ENCODE measurements around the gene TBATA.

The TBATA gene, protein sequence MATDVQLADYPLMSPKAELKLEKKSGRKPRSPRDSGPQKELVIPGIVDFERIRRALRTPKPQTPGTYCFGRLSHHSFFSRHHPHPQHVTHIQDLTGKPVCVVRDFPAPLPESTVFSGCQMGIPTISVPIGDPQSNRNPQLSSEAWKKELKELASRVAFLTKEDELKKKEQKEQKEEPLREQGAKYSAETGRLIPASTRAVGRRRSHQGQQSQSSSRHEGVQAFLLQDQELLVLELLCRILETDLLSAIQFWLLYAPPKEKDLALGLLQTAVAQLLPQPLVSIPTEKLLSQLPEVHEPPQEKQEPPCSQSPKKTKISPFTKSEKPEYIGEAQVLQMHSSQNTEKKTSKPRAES
- total RNA-seq, result 0 reads per million in 3 experiments

DNA sequence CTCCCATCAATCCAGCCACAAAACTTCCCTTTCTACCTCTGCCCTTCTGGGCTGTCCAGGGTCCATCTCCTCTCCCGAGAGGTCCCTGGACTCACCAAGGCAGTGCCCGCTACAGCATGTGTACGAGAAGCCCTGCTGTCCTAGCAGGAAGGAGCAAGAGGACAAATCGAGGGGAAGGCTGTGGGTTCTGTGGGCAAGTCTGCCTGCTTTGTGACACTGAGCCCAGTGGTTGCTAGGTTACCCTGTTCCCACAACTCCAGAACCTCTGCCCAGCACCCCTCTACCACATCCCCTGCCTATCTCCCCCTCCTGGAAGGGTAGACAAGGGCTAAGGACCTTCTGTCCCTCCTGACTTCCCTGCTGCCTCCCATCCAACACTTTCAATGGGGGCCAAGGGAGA, at the start of gene TBATA:
Gene TBATA (minus strand): TSS at position 188 of the 400 bp plus-strand sequence. CDS start 1,998 bp downstream, outside the sequence.
- no peak for DNase-seq

DNA sequence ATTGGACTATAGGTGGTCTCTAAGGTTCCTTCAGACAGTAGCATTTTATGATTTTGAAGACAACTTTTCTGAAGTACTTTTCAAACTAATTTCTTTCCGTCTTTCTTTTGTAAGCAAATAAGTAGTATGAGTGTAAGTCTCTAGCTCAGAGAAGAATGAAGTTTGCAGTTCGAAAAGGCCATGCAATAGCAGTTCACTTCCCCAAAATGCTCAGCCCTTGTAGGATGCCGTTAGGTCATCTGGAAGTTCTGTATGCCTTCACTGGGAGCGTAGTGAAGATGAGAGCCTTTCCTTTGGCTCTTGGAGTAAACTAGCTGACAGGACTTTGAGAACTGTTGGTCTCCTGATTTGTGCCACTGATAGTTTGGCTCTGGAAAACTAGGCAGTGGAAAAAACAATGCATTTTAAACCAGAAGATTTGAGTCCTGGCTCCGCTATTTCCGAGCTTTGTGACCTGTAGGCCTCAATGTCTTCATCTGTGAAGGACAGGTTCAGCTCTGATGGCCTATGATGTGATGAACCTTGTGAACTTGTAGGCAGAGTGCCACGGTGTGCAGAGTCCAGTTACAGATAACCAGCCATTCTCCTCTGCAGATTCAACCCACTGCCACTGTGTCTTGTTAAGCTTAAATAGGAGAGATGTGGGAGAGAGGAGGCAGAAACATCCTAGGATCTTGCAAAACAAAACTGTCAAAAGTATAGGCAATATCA, 49.4 kb upstream of the TBATA start:
- no peak for DNase-seq

DNA sequence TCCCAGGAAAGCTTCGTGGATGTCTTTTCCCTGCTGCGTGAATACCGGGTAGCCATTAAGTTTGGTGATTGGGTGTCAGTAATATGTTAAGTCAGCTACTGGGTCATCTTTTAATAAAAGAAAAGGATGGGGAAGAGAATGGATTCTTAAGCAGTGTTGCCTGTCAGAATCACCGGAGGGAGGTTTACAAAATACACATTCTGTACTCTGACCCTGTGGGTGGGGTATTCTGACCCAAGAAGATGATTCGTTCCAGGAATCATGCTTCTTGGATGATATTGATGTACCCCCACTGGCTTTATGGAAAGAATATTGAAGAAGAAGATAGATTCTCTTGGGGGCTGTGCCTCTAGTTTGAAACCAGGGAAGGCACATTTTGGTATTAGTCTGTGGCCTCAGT, 48.8 kb upstream of the TBATA start:
- no peak for DNase-seq

DNA sequence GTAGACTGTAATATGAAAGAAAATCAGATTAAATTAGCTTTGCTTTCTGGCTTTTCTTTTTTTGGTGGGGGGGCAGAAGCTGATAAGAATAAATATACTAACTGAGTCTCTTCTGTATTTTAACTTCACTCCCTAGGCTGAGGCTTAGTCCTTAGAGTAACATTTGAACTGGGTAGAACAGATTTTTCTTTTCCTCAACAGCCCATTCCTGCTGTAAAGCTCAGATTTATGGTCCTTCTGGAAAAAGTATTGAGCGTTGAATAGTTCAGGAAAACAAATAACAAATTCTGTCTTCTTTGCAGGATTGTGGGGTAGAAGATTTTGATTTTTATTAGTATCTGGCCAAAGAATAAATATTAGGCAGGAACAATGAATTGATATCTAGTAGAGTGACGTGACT, 48.4 kb upstream of the TBATA start:
- DNase-seq, result no peak

DNA sequence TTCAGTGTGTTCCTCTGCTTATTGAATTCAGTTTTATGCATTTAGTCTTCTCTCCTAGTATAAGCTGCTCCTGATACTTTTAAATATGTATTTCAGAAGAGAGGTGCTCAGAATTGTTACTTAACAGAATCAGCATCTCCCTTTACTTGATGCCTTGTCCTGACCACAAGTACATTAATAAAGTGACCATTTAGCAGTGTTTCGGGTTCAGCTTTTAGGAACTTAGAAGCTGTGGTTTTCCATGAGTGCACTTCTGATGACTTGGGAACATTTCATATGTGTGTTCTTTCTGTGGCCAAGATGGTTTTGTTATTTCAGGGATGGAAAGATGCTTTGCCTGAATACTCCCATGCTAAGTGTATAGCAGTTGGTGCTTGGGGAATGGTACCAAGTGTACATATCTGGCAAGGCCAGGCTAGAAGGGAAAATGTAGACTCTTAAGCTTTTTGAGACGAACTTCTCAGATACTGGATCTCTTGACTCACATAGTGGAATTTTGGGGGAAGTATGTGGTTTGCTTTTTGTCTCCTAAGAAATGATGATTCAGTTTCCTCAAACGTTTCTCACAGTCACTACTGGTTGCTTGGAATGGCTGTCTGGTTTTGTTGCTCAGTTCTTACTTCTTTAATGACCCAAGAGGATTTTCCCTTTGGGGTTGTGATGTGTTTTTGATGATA, 47.8 kb upstream of the TBATA start:
- DNase-seq, result no peak

DNA sequence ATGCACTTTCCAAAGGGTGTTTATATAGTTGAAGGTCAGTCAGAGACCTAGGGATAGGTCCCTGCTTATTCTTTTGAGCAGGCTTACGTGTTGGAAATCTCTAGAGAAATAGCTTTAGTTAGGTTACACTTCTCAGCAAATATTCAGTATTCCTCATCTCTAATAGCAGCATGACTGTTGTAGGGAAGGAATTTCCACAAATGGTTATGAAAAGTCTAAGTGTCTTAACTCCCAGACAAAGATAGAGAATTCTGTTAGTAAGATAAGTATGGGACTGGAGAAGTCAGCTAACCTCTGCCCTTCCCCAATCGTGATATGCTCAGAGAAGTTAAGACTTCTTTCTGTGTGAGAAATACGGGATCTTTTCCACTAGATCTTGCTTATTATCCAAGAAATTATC, 47.0 kb upstream of the TBATA start:
- no peak for DNase-seq

DNA sequence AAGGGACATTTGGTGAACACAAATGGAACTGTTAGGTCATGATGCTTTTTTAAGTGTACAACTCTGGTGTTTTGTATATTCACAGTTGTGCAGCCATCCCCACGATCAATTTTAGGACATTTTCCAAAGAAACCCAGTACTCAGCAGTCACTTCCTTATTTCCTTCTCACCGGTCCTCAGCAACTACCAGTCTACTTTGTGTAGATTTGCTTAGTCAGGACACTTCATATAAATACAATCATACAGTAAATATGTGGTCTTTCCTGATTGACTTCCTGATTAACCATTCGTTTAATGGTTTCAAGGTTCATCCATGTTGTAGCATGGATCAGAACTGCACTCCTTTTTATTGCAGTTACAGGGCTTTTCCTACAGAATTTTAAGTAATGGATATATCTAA, 45.0 kb upstream of the TBATA start:
- no peak for DNase-seq

DNA sequence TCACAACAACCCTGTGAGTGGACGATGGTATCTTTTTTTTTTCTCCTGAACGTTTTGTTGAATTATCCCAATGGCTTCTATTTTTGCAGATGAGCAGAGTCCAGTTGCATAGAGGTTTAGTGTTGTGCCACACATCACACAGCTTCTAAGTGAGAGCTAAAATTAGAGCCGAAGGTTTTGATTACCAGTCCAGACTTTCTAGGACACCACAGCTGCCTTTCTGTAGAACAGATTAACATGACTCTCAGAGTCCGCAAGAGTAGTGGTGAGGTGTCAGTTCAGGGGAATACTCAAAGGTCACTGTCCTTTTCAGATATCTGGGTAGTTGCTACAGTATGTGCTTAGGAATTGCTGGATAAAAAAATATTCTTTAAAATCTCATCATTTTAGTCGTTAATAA, 44.4 kb upstream of the TBATA start:
- DNase-seq, result no peak

DNA sequence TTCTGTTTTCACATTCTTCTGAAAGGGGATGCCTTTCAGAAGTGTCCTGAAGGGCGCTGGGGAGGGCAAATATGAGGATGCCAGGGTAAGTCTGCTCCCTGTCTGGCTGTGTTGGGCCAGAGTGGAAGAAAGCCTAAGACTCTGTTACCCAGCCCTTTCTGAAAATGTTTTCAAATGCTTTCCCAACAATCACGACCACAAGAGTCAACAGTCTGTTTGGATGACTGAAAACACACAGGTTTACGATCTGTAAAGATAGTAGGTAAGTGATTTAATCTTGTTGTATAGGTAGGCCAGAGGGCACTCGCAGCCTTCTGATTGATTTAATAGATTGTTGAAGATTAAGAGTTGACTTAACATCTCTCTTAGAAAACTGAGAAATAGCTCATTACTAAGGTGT, 43.7 kb upstream of the TBATA start:
- DNase-seq, result no peak

DNA sequence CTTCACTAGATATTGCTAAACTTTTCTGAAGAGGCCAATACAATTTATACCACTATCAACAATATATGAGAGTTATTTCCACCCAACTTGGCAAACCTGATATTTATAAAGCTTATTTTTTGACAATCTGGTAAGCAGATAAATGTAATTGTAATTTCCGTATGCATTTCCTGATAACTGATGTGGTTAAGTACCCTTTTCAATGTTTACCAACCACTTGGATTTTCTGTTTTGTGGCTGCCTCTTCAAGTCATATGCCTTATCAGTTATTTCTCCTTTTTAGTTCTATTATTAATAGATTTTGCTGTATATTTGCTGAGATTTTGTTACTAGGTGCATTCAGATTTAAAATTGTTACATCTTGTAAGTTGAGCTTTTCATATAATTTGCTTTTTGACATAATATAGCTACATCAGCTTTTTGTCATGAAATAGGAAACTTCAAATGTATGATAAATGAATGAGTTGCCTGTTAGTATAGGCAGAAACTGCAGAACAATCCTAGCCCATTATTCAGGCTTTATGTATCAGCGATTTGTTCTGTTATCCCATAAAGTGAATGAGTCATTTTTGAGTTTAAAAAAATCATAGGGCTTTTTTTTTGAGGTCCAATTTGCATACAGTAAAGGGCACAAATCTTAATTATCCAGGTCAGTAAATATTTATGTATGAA, 42.0 kb upstream of the TBATA start:
- no peak for DNase-seq

DNA sequence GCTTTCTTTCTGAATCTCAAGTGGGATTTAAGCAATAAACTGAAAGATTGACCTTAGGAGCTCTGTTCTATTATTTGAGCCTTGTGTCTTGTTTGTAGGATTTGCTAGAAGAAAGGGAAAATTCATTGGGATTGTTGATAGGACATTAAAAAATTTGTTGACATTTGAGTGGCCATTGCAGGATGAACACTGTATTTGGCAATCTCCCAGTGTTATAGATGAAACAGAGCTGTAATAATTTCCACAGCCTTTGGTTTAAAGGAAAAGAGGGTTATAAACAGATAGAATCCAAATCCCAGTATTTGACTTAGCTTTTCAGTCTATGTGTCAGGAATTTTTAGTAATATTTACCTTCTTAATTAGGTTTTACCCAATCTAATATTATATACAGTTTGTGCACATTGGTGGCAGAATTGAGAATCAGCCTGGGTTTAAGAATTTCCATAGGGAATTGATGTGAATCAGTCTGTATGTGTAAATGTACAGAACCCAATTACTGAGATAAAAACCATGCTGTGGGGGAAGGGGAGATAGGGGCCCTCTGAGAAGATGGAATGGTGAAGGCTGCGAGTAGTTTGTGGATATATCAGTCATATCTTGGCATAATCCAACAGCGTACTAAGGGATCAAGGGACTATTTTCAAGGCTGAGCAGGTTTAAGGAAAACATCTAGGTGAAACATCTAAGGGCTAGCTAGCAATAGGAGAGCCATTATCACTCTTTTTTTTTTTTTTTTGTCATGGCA, 37.1 kb upstream of the TBATA start:
- no peak for DNase-seq

DNA sequence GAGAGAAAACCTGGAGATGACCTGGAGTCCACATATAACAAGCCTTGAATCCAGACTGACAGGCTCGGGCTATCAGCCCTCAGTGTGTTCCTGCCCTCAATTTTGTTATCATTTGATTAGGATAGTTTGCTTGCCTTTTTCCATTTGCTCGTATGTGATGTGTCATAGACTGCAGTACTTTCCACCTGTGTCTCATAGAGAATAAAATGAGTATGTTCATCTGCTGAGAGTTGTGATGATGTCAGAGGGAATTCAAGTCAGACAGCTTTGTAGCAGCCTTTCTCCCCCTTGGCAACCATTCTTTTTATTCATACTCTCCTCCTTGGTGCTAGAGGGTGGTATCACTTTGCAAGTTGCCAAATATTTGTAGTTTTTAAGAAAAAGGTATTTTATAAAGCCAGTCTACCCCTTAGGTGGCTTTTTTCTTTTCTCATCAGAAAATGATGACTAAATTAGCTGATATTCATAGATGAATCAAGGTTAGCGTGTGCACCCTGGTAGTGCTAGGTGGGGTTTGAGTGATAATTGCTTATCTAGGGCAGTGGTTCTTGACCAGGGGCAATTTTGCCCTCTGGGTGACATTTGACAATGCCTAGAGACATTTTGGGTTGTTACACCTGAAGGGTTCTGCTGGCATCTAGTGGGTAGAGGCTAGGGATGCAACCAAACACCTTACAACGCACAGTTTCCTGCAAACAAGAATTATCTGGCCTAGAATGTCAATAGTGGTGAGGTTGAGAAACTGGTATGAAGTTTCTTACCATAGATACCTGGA, 36.0 kb upstream of the TBATA start:
- DNase-seq, result no peak

DNA sequence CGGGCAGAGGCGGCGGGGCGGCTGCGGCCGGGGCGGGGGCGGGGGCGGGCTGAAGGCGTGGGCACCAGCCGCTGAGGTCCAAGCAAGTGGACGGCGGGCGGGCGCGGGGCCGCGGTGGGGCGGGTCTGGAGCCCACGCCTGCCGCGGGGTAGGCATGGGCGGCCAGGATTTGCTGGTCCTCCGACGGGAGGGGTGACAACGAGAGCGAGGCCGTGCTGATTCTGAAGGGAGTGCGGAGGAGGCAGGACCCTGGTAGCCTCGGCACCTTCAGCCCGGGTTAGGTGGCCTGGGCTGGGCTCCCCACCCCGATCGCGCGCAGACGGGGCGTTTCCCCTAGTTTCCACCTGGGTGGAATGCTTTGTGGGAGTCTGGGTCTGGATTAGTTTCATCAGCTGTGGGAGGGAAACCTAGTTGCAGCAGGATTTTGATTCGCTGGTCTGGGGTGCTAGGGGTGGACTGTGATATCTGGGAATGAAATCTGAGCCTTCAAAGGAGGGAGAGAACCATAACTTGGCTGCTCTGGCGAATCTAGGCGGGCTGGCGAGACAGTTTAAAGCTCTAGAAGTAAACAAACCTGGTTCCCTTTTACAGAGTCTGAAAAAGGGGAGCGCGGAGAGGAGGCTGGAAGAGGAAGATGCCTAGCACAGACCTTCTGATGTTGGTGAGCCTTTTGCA, 31.2 kb upstream of the TBATA start:
- peak; percentile 23 for DNase-seq

DNA sequence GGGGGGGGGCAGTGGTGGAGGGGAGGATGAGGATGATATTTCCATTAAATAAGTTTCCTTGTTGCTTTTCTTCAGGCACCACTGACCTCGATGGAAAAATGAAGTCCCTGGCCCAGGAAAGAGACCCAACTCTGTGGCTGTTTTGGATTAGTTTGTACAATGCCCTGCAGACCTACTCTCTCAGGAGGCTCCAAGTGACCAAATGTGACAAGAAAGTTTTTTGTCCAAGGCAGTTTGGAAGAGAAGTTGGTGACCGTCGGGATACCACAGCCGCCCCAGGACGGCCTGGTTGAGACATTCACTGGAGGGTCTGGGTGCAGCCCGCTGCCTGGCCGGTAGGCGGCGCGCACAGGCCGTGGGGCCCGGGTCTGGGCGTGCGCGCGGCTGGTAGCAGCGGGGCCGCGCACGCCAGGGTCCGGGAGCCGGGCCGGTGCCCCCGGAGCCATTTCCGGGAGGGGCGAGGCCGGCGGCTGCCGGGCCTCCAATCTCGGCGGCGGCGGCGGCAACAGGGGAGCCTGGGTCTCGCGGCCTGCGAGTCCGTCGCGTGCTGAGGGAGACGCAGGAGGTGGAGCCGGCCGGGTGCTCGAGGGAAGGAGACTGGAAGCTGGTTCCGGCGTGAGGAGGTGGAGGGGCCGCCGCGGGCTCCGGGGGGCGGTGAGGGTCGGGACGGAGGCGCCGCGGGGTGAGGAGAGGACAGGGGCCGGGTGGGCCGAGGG, 30.5 kb upstream of the TBATA start, which contains the start of gene SGPL1:
Gene SGPL1 (plus strand): TSS at position 445 of the 716 bp plus-strand sequence. CDS start 906 bp downstream, outside the sequence.
- DNase-seq, result peak; percentile 79

DNA sequence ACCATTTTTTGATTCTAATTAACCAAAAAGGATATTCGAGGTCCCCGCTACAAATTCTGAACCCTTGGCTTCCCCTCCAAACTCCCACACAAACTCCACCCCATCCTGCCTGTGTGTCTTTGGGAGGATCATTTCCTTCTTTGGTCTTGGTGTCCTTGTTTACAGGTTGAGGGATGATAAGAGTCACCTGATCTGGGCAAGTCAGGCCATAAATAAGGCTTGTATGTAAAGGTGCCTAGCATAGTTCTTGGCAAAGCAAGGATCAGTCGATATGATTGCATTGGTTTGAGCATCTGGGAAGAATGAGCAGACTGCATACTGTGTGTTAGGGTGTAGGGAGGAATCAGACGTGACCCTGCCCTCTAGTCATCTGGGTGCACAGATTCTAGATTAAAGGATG, 28.9 kb upstream of the TBATA start:
- DNase-seq, result no peak

DNA sequence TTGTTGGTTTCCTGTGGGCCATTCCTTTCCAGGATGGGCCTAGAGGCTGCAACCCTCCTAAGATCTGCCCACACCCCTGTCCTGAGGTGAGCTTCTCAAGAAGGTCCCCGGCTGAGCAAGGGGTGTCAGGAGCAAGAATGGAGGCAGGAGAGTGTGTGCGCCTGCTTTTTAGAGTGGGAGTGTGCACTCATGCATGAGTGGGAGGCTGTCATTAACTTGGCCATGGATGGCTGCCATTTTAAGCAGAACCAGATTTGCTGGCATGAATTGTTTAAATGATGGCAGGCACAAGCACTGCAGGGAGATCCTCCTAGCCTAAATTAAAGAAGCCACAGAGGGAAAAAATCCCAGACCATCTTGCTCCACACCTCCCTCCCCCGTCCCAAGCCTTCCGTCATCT, 27.6 kb upstream of the TBATA start:
- DNase-seq, result no peak

DNA sequence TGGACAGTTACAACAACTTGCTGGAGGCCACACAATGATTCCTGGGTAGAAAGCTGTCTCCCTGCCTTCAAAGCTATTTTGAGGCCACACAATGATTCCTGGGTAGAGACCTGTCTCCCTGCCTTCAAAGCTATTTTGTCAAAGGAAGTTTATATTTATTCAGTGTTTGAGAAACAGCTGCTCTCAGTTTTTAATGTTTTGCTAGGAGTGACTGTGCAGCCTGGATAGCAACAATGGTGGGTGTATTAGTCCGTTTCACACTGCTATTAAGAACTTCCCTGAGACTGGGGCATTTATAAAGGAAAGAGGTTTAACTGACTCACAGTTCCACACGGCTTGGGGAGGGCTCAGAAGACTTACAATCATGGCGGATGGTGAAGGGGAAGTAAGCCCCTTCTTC, 26.7 kb upstream of the TBATA start:
- DNase-seq, result no peak

DNA sequence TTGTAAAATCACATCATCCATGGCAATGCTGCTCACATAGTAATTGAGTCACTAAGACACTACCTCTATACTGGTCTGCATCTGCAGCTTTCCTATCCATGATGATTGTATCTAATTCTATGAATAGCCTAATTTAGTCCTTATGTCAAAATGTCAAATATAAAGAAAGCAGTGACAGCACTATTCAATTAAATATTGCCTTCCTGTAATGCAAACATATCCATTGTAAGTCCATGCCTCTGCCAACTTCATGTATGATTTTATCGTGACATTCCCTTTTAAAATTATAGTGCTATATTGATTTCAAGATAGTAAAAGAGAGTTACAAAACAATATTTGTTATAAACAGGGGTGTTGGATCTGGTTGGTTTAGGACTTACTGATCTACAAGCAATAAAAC, 25.8 kb upstream of the TBATA start:
- DNase-seq, result no peak

DNA sequence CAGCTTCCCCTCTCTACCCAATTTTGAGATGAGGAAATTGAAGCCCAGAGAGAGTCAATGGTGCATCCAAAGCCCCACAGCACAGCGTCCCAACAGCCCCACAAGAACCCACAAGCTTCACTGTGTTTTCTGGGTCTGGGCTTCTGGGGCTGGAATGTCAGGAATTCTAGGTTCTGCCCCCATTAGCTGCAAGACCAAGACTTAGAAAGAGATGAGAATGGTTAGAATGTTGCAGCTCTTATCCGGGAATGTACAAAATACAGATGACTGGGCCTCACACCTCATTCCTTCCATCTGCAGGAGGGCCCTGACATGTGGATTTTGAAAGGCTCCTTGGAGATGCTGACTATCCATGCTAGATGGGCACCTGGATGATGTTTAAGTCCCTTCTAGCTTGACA, 24.5 kb upstream of the TBATA start:
- DNase-seq, result no peak

DNA sequence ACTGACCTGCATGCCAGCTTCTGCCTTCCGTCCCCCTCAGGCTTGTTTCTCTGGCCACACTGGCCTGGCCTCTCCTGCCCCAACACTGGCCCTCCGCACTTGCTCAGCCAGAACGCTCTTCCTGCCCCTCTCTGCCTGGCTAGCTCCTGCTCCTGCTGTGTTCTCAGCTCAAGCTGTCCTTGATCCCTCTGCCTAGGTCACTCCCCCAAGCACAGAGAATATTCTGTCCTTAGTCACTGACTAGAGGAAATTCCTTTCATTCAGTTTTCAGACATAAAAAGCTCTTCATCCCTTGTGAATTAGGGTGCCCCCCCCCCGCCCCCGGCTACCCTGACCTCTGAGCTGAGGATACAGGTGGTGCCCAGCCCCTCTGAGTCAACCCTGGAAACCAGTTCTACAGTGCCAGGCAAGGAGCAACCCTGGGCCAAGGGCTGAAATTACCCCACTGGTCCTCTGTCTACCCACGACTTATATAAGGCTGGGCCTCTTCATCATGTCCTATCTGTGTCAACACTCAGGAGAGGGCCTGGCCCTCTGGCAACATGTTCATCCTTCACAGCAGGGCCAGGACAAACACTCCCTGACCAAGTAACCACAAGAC, 23.9 kb upstream of the TBATA start:
- no peak for DNase-seq
